H1 (cell line): Measurements from ENCODE around the gene PYY.

Experiments
- CBX8 ChIP-seq: fragments of 300-800, 300-1000 bp; sonication (generic); IDR thresholded peaks from 2 replicates; pipeline ENCODE4 v1.7.1; 2016; ENCODE audit warnings: low read depth, low read length, borderline replicate concordance
- CHD1 ChIP-seq: IDR thresholded peaks from 2 replicates; pipeline ENCODE4 v1.6.1; 2012; ENCODE audit warnings: low read depth, low read length, improper control_type of control experiment
- CREB1 ChIP-seq: IDR thresholded peaks from 2 replicates; pipeline ENCODE4 v1.6.1; 2012; ENCODE audit warnings: inconsistent platforms
- EP300 ChIP-seq, 2 experiments: IDR thresholded peaks; 1 replicate in 1 of 2; 2 replicates in 1 of 2; pipeline ENCODE4 v1.6.1; 2011 to 2012; ENCODE audit warnings: low read depth in 2 of 2, low read length in 2 of 2, mild to moderate bottlenecking in 2 of 2, borderline replicate concordance in 1 of 2, inconsistent platforms in 1 of 2, moderate library complexity in 1 of 2
- HDAC6 ChIP-seq: IDR thresholded peaks from one replicate; pipeline ENCODE4 v1.7.1; 2012; ENCODE audit warnings: low read depth, mild to moderate bottlenecking, inconsistent platforms, low read length, moderate library complexity
- POLR2A ChIP-seq, 2 experiments: IDR thresholded peaks; 1 replicate in 1 of 2; 2 replicates in 1 of 2; pipeline ENCODE4 v1.6.1; 2011; ENCODE audit warnings: low read depth in 2 of 2, low read length in 2 of 2, mild to moderate bottlenecking in 2 of 2; ENCODE audit errors: control extremely low read depth in 1 of 2
- SP1 ChIP-seq: IDR thresholded peaks from 2 replicates; pipeline ENCODE4 v1.6.1; 2011; ENCODE audit warnings: low read depth, low read length
- SUZ12 ChIP-seq: fragments of 200-600 bp; sonication (generic); IDR thresholded peaks from 2 replicates; pipeline ENCODE4 v1.6.1; 2012; ENCODE audit warnings: mild to moderate bottlenecking, inconsistent platforms, low read length, moderate library complexity, mixed read lengths
- TF ChIP-seq, protein P1 (sequence below), 3 experiments: IDR thresholded peaks; 1 replicate in 2 of 3; 2 replicates in 1 of 3; pipeline versions ENCODE4 v1.5.1 to v1.6.1; 2011; ENCODE audit warnings: low read length in 3 of 3, mild to moderate bottlenecking in 3 of 3, inconsistent platforms in 2 of 3, low read depth in 1 of 3, moderate library complexity in 1 of 3; ENCODE audit not compliant: insufficient read depth in 1 of 3; ENCODE audit errors: control extremely low read depth in 1 of 3

DNA sequence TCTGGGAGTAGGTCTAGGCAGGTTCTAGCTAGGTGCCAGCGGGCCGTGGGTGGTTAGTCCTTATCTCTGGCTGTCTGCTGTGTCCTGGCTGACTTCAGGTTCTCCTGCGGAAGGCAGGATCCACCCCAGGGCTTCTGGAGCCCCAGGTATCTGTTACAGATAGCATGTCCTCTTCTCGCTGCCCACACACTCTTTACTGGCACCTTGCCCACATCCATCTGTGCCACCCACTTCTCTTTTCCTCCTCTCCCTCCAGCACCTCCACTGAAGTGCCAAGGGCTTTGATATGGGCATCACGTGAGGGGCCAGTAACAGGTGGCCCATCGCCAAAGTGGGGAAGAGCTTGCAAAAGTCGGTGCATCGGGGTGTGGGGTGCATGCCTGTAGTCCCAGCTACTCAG, 41.8 kb downstream of the PYY start:
- TF ChIP-seq CREB1 (no peak), CBX8 (no peak), HDAC6 (no peak), SUZ12 (no peak), POLR2A (IDR thresholded peaks at IDR 0.05; ENCODE audit: control extremely low read depth in 1 of 2, low read depth in 2 of 2, low read length in 2 of 2) (no peak), CHD1 (no peak), SP1 (no peak), EP300 (IDR thresholded peaks at IDR 0.05; ENCODE audit: borderline replicate concordance in 1 of 2, low read depth in 2 of 2, low read length in 2 of 2) (no peak)
- TF ChIP-seq, protein P1, sequence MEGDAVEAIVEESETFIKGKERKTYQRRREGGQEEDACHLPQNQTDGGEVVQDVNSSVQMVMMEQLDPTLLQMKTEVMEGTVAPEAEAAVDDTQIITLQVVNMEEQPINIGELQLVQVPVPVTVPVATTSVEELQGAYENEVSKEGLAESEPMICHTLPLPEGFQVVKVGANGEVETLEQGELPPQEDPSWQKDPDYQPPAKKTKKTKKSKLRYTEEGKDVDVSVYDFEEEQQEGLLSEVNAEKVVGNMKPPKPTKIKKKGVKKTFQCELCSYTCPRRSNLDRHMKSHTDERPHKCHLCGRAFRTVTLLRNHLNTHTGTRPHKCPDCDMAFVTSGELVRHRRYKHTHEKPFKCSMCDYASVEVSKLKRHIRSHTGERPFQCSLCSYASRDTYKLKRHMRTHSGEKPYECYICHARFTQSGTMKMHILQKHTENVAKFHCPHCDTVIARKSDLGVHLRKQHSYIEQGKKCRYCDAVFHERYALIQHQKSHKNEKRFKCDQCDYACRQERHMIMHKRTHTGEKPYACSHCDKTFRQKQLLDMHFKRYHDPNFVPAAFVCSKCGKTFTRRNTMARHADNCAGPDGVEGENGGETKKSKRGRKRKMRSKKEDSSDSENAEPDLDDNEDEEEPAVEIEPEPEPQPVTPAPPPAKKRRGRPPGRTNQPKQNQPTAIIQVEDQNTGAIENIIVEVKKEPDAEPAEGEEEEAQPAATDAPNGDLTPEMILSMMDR (IDR thresholded peaks at IDR 0.05; ENCODE audit: control extremely low read depth in 1 of 3, insufficient read depth in 1 of 3, low read depth in 1 of 3, low read length in 3 of 3) = no peak
